HCT116 (cell line): ENCODE data around the gene CHURC1. TPM values are rescaled to one million over a fixed set of nuclear protein-coding genes. Genes with fewer than 3 reads are reported as not detected.
A peak's percentile ranks its signal among the peaks of the same experiment; 100 is the strongest.

Source experiments
- ATAC-seq: fragments of 200-7000 bp; cut with Tn5 transposase; 2 replicates; pipeline ENCODE4 v1.9.1; 2020; ENCODE audit warnings: mild to moderate bottlenecking, moderate library complexity
- BruUV-seq: library from RNA; stranded (reverse); fragments of 400-500 nt; replicated peaks from 2 replicates; lab custom pipeline; 2021; lab: Mats Ljungman, UMichigan
- CTCF ChIA-PET: fragments of 300-600 bp; sonication (Branson Sonifier 250); formaldehyde crosslinking; loops from one replicate; lab custom pipeline; 2021; ENCODE audit warnings: antibody characterized with exemption; lab: Charles Lee
- POLR2A ChIA-PET: fragments of 300-600, 350-600 bp; sonication (Branson Sonifier 250); formaldehyde crosslinking; loops from one replicate; lab custom pipeline; 2021; ENCODE audit warnings: antibody characterized with exemption; lab: Charles Lee
- RAD21 ChIA-PET, 2 experiments: fragments of 300-600 bp; sonication (Branson Sonifier 250); formaldehyde crosslinking; loops; one replicate each; lab custom pipeline; 2023; ENCODE audit warnings: low total read pairs in 2 of 2; ENCODE audit not compliant: uncharacterized antibody in 2 of 2, unreplicated experiment in 2 of 2, low non-redundant PET in 1 of 2; lab: Charles Lee
- DNase-seq: peaks from one replicate; pipeline ENCODE4 v3.0.0-alpha.2; 2010; ENCODE audit warnings: low read depth, low spot score
- H2AFZ ChIP-seq: fragments of 200-600 bp; shearing (Covaris generic), sonication (generic); 2 replicates; pipeline ENCODE4 v1.6.1; 2017; ENCODE audit warnings: low read depth, mixed run types, mixed read lengths, antibody characterized with exemption, low read length; ENCODE audit not compliant: poor library complexity, severe bottlenecking
- H3K27ac ChIP-seq: 2 replicates; pipeline ENCODE4 v1.5.1; 2012; ENCODE audit warnings: low read depth, low read length
- H3K27me3 ChIP-seq: fragments of 200-600 bp; sonication (generic); 2 replicates; pipeline ENCODE4 v1.6.1; 2016; ENCODE audit warnings: mixed run types, low read length, mixed read lengths; ENCODE audit not compliant: insufficient read depth
- H3K36me3 ChIP-seq, 2 experiments: fragments of 200-500 bp in 1 of 2; fragments of 200-600 bp in 1 of 2; sonication (Bioruptor generic) in 1 of 2; sonication (generic) in 1 of 2; 2 replicates each; pipeline versions ENCODE4 v1.5.1 to v1.6.1; 2014 to 2016; ENCODE audit warnings: low read length in 2 of 2, inconsistent platforms in 1 of 2, mixed read lengths in 1 of 2, mixed run types in 1 of 2; ENCODE audit not compliant: insufficient read depth in 2 of 2, control insufficient read depth in 1 of 2
- H3K4me1 ChIP-seq, 2 experiments: fragments of 200-600 bp in 1 of 2; sonication (generic) in 1 of 2; 2 replicates each; pipeline versions ENCODE4 v1.5.1 to v1.6.1; 2012 to 2017; ENCODE audit warnings: low read length in 2 of 2, inconsistent platforms in 1 of 2, mild to moderate bottlenecking in 1 of 2, mixed read lengths in 1 of 2, mixed run types in 1 of 2, moderate library complexity in 1 of 2; ENCODE audit not compliant: insufficient read depth in 2 of 2, control insufficient read depth in 1 of 2
- H3K4me2 ChIP-seq: fragments of 200-600 bp; sonication (generic); 2 replicates; pipeline ENCODE4 v1.6.1; 2017; ENCODE audit warnings: mixed run types, low read length, mixed read lengths
- H3K4me3 ChIP-seq, 2 experiments: fragments of 200-600 bp in 1 of 2; sonication (generic) in 1 of 2; replicated peaks in 1 of 2; 2 replicates each; pipeline ENCODE4 v1.5.1; 2011 to 2016; ENCODE audit warnings: low read length in 2 of 2, control low read depth in 1 of 2, low read depth in 1 of 2, mild to moderate bottlenecking in 1 of 2, mixed read lengths in 1 of 2, mixed run types in 1 of 2
- H3K79me2 ChIP-seq: fragments of 200-600 bp; sonication (generic); 2 replicates; pipeline ENCODE4 v1.6.1; 2017; ENCODE audit warnings: mild to moderate bottlenecking, mixed run types, low read length, moderate library complexity, mixed read lengths; ENCODE audit not compliant: insufficient read depth
- H3K9ac ChIP-seq: fragments of 200-600 bp; sonication (generic); 2 replicates; pipeline ENCODE4 v1.6.1; 2016; ENCODE audit warnings: low read length, mixed read lengths
- H3K9me2 ChIP-seq: fragments of 200-600 bp; sonication (generic), shearing (Covaris generic); 2 replicates; pipeline ENCODE4 v1.6.1; 2017; ENCODE audit warnings: mixed run types, mild to moderate bottlenecking, moderate library complexity; ENCODE audit not compliant: insufficient read depth
- H3K9me3 ChIP-seq, 2 experiments: fragments of 200-500 bp in 1 of 2; fragments of 200-600 bp in 1 of 2; sonication (Bioruptor generic) in 1 of 2; sonication (generic) in 1 of 2; 2 replicates each; pipeline ENCODE4 v1.6.1; 2014 to 2017; ENCODE audit warnings: low read length in 2 of 2, mixed read lengths in 2 of 2, inconsistent platforms in 1 of 2, low read depth in 1 of 2, mild to moderate bottlenecking in 1 of 2, mixed run types in 1 of 2, moderate library complexity in 1 of 2; ENCODE audit not compliant: control insufficient read depth in 1 of 2, insufficient read depth in 1 of 2
- H4K20me1 ChIP-seq: fragments of 200-600 bp; sonication (generic), shearing (Covaris generic); 2 replicates; pipeline ENCODE4 v1.6.1; 2017; ENCODE audit warnings: mixed run types, mild to moderate bottlenecking, moderate library complexity; ENCODE audit not compliant: insufficient read depth
- CBX3 ChIP-seq: IDR thresholded peaks from 2 replicates; pipeline ENCODE4 v1.6.1; 2012; ENCODE audit warnings: low read depth
- CEBPB ChIP-seq: IDR thresholded peaks from 2 replicates; pipeline ENCODE4 v1.6.1; 2012; ENCODE audit warnings: low read depth
- CTCF ChIP-seq, 3 experiments: fragments of 200-600 bp in 1 of 3; sonication (generic) in 1 of 3; IDR thresholded peaks in 2 of 3; conservative IDR thresholded peaks in 1 of 3; 2 replicates each; pipeline ENCODE4 v1.5.1; 2012 to 2017; ENCODE audit warnings: low read depth in 2 of 3, low read length in 2 of 3, antibody characterized with exemption in 1 of 3, borderline replicate concordance in 1 of 3, control low read depth in 1 of 3, mild to moderate bottlenecking in 1 of 3, mixed read lengths in 1 of 3, mixed run types in 1 of 3, moderate library complexity in 1 of 3; ENCODE audit not compliant: insufficient read depth in 1 of 3
- EGR1 ChIP-seq: IDR thresholded peaks from 2 replicates; pipeline ENCODE4 v1.6.1; 2012; ENCODE audit warnings: low read depth
- ELF1 ChIP-seq: IDR thresholded peaks from 2 replicates; pipeline ENCODE4 v1.6.1; 2012; ENCODE audit warnings: low read depth, borderline replicate concordance
- EZH2 ChIP-seq: fragments of 200-600 bp; sonication (generic); IDR thresholded peaks from 2 replicates; pipeline ENCODE4 v1.6.1; 2017; ENCODE audit warnings: antibody characterized with exemption, mixed run types
- EZH2phosphoT487 ChIP-seq: fragments of 200-600 bp; IDR thresholded peaks from 2 replicates; pipeline ENCODE4 v1.6.1; 2018; ENCODE audit warnings: antibody characterized with exemption, borderline replicate concordance
- POLR2A ChIP-seq: IDR thresholded peaks from 2 replicates; pipeline ENCODE4 v1.7.0; 2011; ENCODE audit warnings: borderline replicate concordance; ENCODE audit not compliant: insufficient read depth, insufficient read length; ENCODE audit errors: extremely low read depth
- SIN3A ChIP-seq: IDR thresholded peaks from 2 replicates; pipeline ENCODE4 v1.6.1; 2012; ENCODE audit warnings: low read depth
- ZBTB33 ChIP-seq: IDR thresholded peaks from 2 replicates; pipeline ENCODE4 v1.6.1; 2011; ENCODE audit warnings: mild to moderate bottlenecking, low read length, moderate library complexity; ENCODE audit not compliant: insufficient replicate concordance; ENCODE audit errors: extremely low read depth
- ZFX ChIP-seq: fragments of 450-650 bp; IDR thresholded peaks from 2 replicates; pipeline ENCODE4 v1.6.1; 2017
- intact Hi-C: fragments of 100-400 bp; cut with micrococcal nuclease; formaldehyde crosslinking; loops from 2 replicates; pipeline ENCODE4 v1.10.0; 2022
- total RNA-seq: library from RNA; stranded (reverse); gene quantifications from one replicate; pipeline ENCODE4 v1.2.1, GENCODE V29; 2021; ENCODE audit not compliant: unreplicated experiment

The CHURC1 gene
- total RNA-seq, 1 experiment from 2014 or later: 47.5 TPM

- TF ChIP-seq POLR2A: no peak
- TF ChIP-seq CBX3: no peak
- no peak for TF ChIP-seq EZH2phosphoT487
- TF ChIP-seq ZBTB33: no peak
- TF ChIP-seq CEBPB: no peak
- no peak for TF ChIP-seq EZH2
These were observed 21.3 kb downstream of the CHURC1 start (continued) for GRCh38 chr14:64935508-64935907.

GRCh38 chr14:64937171-64937820 is 23.0 kb downstream of the CHURC1 start:
- no peak overlapping the region for H3K4me2 ChIP-seq
- ChIA-PET POLR2A (no interaction called here), RAD21 (no interaction called here), CTCF (interaction anchor here (1.6 kb wide), 1 partner anchor 27 kb away, joined by 6 read pairs; no protein-coding TSS in a partner anchor)
- H3K27ac ChIP-seq: no peak overlapping the region
- TF ChIP-seq EGR1 (no peak), EZH2 (no peak), ZFX (no peak), CTCF (IDR thresholded peaks at IDR 0.05 in 2 of 3, conservative IDR thresholded peaks at IDR 0.05 in 1 of 3; ENCODE audit: borderline replicate concordance in 1 of 3, insufficient read depth in 1 of 3, low read depth in 2 of 3, low read length in 2 of 3) (no peak), ELF1 (no peak), SIN3A (no peak)
- H2AFZ ChIP-seq: no peak overlapping the region
- intact Hi-C loops: no loop called here
- no peak overlapping the region for H3K9ac ChIP-seq
- no peak overlapping the region for H3K4me3 ChIP-seq
- H3K36me3 ChIP-seq: peaks cover 9 to 14% of the 10 kb centered on the region in 2 experiments; a peak in 3 of 4 replicates
- BruUV-seq: no TSS peak
- H3K9me3 ChIP-seq: no peaks in the 10 kb centered on the region
- no peak for DNase-seq
- H3K79me2 ChIP-seq: no peaks in the 10 kb centered on the region; the same call in 1 of the 2 replicates
- H3K9me2 ChIP-seq: no peaks in the 10 kb centered on the region
- H4K20me1 ChIP-seq: no peaks in the 10 kb centered on the region
- ATAC-seq: peak; percentile 25; the same call in 1 of the 2 replicates
- H3K27me3 ChIP-seq: no peaks in the 10 kb centered on the region
- H3K4me1 ChIP-seq: no peaks in the 10 kb centered on the region
